CD14-positive monocyte (primary cell): ENCODE results near the gene WDR17. TPM values are rescaled to one million over a fixed set of nuclear protein-coding genes. Genes with fewer than 3 reads are reported as not detected.

Experiments used
- DNase-seq, 3 donors: peaks; one replicate each; pipeline ENCODE4 v3.0.0-alpha.2; 2011 to 2022
- H2AFZ ChIP-seq: 2 replicates; pipeline ENCODE4 v1.6.0; 2012; ENCODE audit warnings: mild to moderate bottlenecking, low read depth, low read length, inconsistent platforms; ENCODE audit not compliant: insufficient read depth, poor library complexity, severe bottlenecking
- H3K27ac ChIP-seq, 2 donors: 1 replicate in 1 of 2; 2 replicates in 1 of 2; pipeline ENCODE4 v1.5.1; 2012 to 2013; ENCODE audit warnings: low read length in 2 of 2, control low read depth in 1 of 2, inconsistent platforms in 1 of 2, low read depth in 1 of 2, mild to moderate bottlenecking in 1 of 2
- H3K27me3 ChIP-seq, 2 donors: one replicate each; pipeline versions ENCODE4 v1.6.0 to v1.6.1; 2011 to 2013; ENCODE audit warnings: low read length in 2 of 2; ENCODE audit not compliant: control insufficient read depth in 2 of 2, insufficient read depth in 2 of 2
- H3K36me3 ChIP-seq, 2 donors: replicated peaks in 1 of 2; 1 replicate in 1 of 2; 2 replicates in 1 of 2; pipeline versions ENCODE4 v1.5.1 to v1.6.1; 2012 to 2013; ENCODE audit warnings: low read length in 2 of 2, control low read depth in 1 of 2, inconsistent platforms in 1 of 2, mild to moderate bottlenecking in 1 of 2; ENCODE audit not compliant: insufficient read depth in 2 of 2, control insufficient read depth in 1 of 2
- H3K4me1 ChIP-seq, 2 donors: 1 replicate in 1 of 2; 2 replicates in 1 of 2; pipeline versions ENCODE4 v1.5.1 to v1.6.1; 2012 to 2013; ENCODE audit warnings: low read length in 2 of 2, control low read depth in 1 of 2, inconsistent platforms in 1 of 2, mild to moderate bottlenecking in 1 of 2, moderate library complexity in 1 of 2; ENCODE audit not compliant: insufficient read depth in 2 of 2, control insufficient read depth in 1 of 2
- H3K4me2 ChIP-seq: replicated peaks from 2 replicates; pipeline ENCODE3; 2012; ENCODE audit warnings: low read length, moderate library complexity, mild to moderate bottlenecking; ENCODE audit not compliant: poor library complexity, severe bottlenecking; ENCODE audit errors: extremely low read depth
- H3K4me3 ChIP-seq, 3 experiments: fragments of 200-600 bp in 1 of 3; sonication (generic) in 1 of 3; replicated peaks in 1 of 3; 1 replicate in 2 of 3; 2 replicates in 1 of 3; pipeline ENCODE4 v1.5.1; 2011 to 2013; ENCODE audit warnings: low read length in 3 of 3, mild to moderate bottlenecking in 3 of 3, control low read depth in 2 of 3, low read depth in 2 of 3, inconsistent platforms in 1 of 3, moderate library complexity in 1 of 3
- H3K79me2 ChIP-seq: 2 replicates; pipeline ENCODE4 v1.6.0; 2012; ENCODE audit warnings: mild to moderate bottlenecking, control low read depth, inconsistent platforms, low read length, moderate library complexity; ENCODE audit not compliant: insufficient read depth
- H3K9ac ChIP-seq: 2 replicates; pipeline ENCODE4 v1.6.0; 2017; ENCODE audit warnings: low read length, mild to moderate bottlenecking; ENCODE audit not compliant: insufficient read depth, poor library complexity, severe bottlenecking
- H3K9me3 ChIP-seq, 2 donors: replicated peaks in 1 of 2; 1 replicate in 1 of 2; 2 replicates in 1 of 2; pipeline versions ENCODE4 v1.5.1 to v1.6.1; 2012 to 2013; ENCODE audit warnings: low read length in 2 of 2, control low read depth in 1 of 2; ENCODE audit not compliant: control insufficient read depth in 1 of 2, insufficient read depth in 1 of 2
- H4K20me1 ChIP-seq: 2 replicates; pipeline ENCODE4 v1.6.0; 2012; ENCODE audit warnings: mild to moderate bottlenecking, low read length, control low read depth, moderate library complexity; ENCODE audit not compliant: insufficient read depth
- H3K27ac Mint-ChIP-seq, 7 donors: one replicate each; pipeline ENCODE4 v1.8.0; 2020; ENCODE audit warnings: mild to moderate bottlenecking in 7 of 7, mixed read lengths in 7 of 7, moderate library complexity in 6 of 7, inconsistent platforms in 2 of 7
- H3K27me3 Mint-ChIP-seq, 3 donors: one replicate each; pipeline ENCODE4 v1.8.0; 2021 to 2022; ENCODE audit warnings: low read depth in 3 of 3, mild to moderate bottlenecking in 3 of 3, mixed read lengths in 3 of 3, moderate library complexity in 3 of 3, inconsistent platforms in 1 of 3
- H3K36me3 Mint-ChIP-seq, 2 donors: one replicate each; pipeline ENCODE4 v1.8.0; 2020; ENCODE audit warnings: mixed read lengths in 2 of 2, inconsistent platforms in 1 of 2, mild to moderate bottlenecking in 1 of 2
- H3K4me1 Mint-ChIP-seq: one replicate; pipeline ENCODE4 v1.8.0; 2020; ENCODE audit warnings: mild to moderate bottlenecking, mixed read lengths
- H3K4me3 Mint-ChIP-seq, 2 donors: one replicate each; pipeline ENCODE4 v1.8.0; 2020; ENCODE audit warnings: mild to moderate bottlenecking in 2 of 2, mixed read lengths in 2 of 2, moderate library complexity in 1 of 2
- H3K9me3 Mint-ChIP-seq, 7 donors: one replicate each; pipeline ENCODE4 v1.8.0; 2020 to 2022; ENCODE audit warnings: mixed read lengths in 7 of 7, mild to moderate bottlenecking in 6 of 7, moderate library complexity in 6 of 7, inconsistent platforms in 2 of 7
- WGBS: methylation state at CpG from one replicate; pipeline ENCODE4 v1.1.5; 2013; ENCODE audit warnings: missing lambda C conversion rate; ENCODE audit not compliant: insufficient coverage; 5-methylcytosine and 5-hydroxymethylcytosine counted together
- intact Hi-C, 2 donors: fragments of 100-400 bp; cut with micrococcal nuclease; formaldehyde crosslinking; loops; one replicate each; pipeline versions ENCODE4 v1.15.0 to v1.15.1; 2023
- polyA plus RNA-seq, 3 donors: library from polyadenylated mRNA; depleted of rRNA in 1 of 3; unstranded in 2 of 3; stranded (reverse) in 1 of 3; fragments of 300-500 nt in 2 of 3; fragments of >200 nt in 1 of 3; fragmentation: Illumina TruSeq in 2 of 3; gene quantifications; 1 replicate in 2 of 3; 2 replicates in 1 of 3; pipeline ENCODE4 v1.2.3, GENCODE V29; 2012 to 2021
- TF ChIP-seq, protein P1 (sequence below): fragments of 200-600 bp; IDR thresholded peaks from one replicate; pipeline ENCODE4 v1.8.0; 2022; ENCODE audit warnings: antibody characterized with exemption, mild to moderate bottlenecking

The WDR17 gene
- polyA plus RNA-seq, 3 donors = 0.22 to 2.1 (median 1.1) TPM

DNA sequence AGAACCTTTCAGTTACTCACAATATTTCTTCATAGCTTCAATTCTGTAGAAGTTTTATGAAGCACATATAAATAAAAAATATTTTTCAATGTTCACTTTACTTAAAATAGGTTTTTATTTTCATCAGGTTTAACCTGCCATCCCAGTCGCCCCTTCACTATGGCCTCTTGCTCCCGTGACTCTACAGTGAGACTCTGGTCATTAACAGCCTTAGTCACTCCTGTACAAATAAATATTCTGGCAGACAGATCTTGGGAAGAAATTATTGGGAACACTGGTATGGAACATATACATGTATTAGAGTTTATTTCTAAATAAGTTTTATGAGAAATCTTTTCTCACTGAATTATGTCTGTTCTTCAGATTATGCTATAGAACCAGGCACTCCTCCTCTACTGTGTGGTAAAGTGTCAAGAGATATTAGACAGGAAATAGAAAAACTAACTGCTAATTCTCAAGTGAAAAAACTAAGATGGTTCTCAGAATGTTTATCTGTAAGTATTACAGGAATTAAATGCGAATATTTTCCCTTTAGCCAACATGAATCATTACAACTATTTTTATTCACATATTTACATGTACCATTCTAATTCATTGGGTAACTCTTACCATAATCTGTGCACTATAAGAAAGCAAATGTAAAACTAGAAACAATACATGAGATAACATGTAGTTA, 84.2 kb downstream of the WDR17 start:
- Histone ChIP-seq H3K4me3 (no peak overlapping the region), H3K27ac (no peak overlapping the region), H3K36me3 (no peaks in the 10 kb centered on the region), H2AFZ (no peak overlapping the region), H3K4me1 (no peaks in the 10 kb centered on the region), H3K4me2 (no peak overlapping the region), H3K27me3 (no peaks in the 10 kb centered on the region), H4K20me1 (no peaks in the 10 kb centered on the region), H3K79me2 (no peaks in the 10 kb centered on the region), H3K9me3 (no peaks in the 10 kb centered on the region), H3K9ac (no peak overlapping the region)
- intact Hi-C loops = no loop called here
- no CpG with 5 or more reads among the region's 3 CpGs for WGBS
- TF ChIP-seq, protein P1, sequence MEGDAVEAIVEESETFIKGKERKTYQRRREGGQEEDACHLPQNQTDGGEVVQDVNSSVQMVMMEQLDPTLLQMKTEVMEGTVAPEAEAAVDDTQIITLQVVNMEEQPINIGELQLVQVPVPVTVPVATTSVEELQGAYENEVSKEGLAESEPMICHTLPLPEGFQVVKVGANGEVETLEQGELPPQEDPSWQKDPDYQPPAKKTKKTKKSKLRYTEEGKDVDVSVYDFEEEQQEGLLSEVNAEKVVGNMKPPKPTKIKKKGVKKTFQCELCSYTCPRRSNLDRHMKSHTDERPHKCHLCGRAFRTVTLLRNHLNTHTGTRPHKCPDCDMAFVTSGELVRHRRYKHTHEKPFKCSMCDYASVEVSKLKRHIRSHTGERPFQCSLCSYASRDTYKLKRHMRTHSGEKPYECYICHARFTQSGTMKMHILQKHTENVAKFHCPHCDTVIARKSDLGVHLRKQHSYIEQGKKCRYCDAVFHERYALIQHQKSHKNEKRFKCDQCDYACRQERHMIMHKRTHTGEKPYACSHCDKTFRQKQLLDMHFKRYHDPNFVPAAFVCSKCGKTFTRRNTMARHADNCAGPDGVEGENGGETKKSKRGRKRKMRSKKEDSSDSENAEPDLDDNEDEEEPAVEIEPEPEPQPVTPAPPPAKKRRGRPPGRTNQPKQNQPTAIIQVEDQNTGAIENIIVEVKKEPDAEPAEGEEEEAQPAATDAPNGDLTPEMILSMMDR = no peak
- no peak for DNase-seq
- Mint-ChIP-seq H3K4me1 (no peaks in the 10 kb centered on the region), H3K27ac (no peak overlapping the region), H3K4me3 (no peak overlapping the region), H3K9me3 (no peaks in the 10 kb centered on the region), H3K27me3 (no peaks in the 10 kb centered on the region), H3K36me3 (no peaks in the 10 kb centered on the region)

- Histone ChIP-seq H3K9ac (no peak overlapping the region), H3K4me2 (no peak overlapping the region), H3K27ac (no peak overlapping the region), H3K36me3 (no peaks in the 10 kb centered on the region), H3K79me2 (no peaks in the 10 kb centered on the region), H2AFZ (no peak overlapping the region), H4K20me1 (no peaks in the 10 kb centered on the region), H3K4me3 (no peak overlapping the region), H3K4me1 (no peaks in the 10 kb centered on the region), H3K9me3 (no peaks in the 10 kb centered on the region), H3K27me3 (no peaks in the 10 kb centered on the region)
- TF ChIP-seq, protein P1 = peak; percentile 21
- Mint-ChIP-seq H3K36me3 (no peaks in the 10 kb centered on the region), H3K9me3 (no peaks in the 10 kb centered on the region), H3K4me3 (no peak overlapping the region), H3K4me1 (no peaks in the 10 kb centered on the region), H3K27ac (no peak overlapping the region), H3K27me3 (no peaks in the 10 kb centered on the region)
- DNase-seq = peak in 2 of 3 donors; percentile 5 to 10
- intact Hi-C loops = no loop called here
Observed at GRCh38 chr4:176150356-176150682, 84.7 kb downstream of the WDR17 start.
